Measurements from ENCODE around the gene IFT57. TPM values are rescaled to one million over a fixed set of nuclear protein-coding genes. Genes with fewer than 3 reads are reported as not detected.

IFT57 gene
- total RNA-seq, 1 experiment from 2014 or later: 32.1 TPM

DNA sequence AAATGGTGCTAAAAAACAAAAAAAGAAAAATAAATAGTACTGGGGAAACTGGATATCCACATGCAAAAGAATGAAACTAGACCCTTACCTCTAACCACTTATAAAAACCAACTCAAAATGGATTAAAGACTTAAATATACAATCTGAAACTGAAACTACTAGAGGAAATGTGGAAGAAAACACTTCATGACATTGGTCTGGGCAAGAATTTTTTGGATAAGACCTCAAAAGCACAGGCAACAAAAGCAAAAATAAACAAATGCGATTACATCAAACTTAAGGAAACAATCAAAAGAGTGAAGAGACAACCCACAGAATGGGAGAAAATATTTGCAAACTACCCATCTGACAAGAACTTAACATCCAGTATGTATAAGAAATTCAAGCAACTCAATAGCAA, 6.4 kb downstream of the IFT57 start:
- Mint-ChIP-seq H3K4me3 (no peak overlapping the region), H3K36me3 (no peaks in the 10 kb centered on the region), H3K4me1 (peaks cover 4% of the 10 kb centered on the region), H3K27me3 (ENCODE audit: low read depth) (no peaks in the 10 kb centered on the region), H3K9me3 (no peaks in the 10 kb centered on the region), H3K27ac (no peak overlapping the region)
- ChIA-PET POLR2A (no interaction called here), CTCF (no interaction called here)
- DNase-seq (ENCODE audit: low spot score): no peak
- TF ChIP-seq ESRRA (CRISPR knock-in tag; IDR thresholded peaks at IDR 0.05; ENCODE audit: borderline replicate concordance) (no peak), ZSCAN18 (CRISPR knock-in tag; IDR thresholded peaks at IDR 0.05) (no peak), JAZF1 (CRISPR knock-in tag; IDR thresholded peaks at IDR 0.05) (no peak), MXD4 (CRISPR knock-in tag; IDR thresholded peaks at IDR 0.05; ENCODE audit: borderline replicate concordance) (no peak), ZNF396 (CRISPR knock-in tag; IDR thresholded peaks at IDR 0.05; ENCODE audit: borderline replicate concordance) (no peak), ZNF263 (CRISPR knock-in tag; IDR thresholded peaks at IDR 0.05; ENCODE audit: low read depth) (no peak), EMX1 (CRISPR knock-in tag; IDR thresholded peaks at IDR 0.05) (no peak), TEAD4 (CRISPR knock-in tag; IDR thresholded peaks at IDR 0.05) (no peak), USF2 (CRISPR knock-in tag; IDR thresholded peaks at IDR 0.05) (no peak), JUN (CRISPR knock-in tag; IDR thresholded peaks at IDR 0.05) (no peak)
- TF ChIP-seq, protein P1, sequence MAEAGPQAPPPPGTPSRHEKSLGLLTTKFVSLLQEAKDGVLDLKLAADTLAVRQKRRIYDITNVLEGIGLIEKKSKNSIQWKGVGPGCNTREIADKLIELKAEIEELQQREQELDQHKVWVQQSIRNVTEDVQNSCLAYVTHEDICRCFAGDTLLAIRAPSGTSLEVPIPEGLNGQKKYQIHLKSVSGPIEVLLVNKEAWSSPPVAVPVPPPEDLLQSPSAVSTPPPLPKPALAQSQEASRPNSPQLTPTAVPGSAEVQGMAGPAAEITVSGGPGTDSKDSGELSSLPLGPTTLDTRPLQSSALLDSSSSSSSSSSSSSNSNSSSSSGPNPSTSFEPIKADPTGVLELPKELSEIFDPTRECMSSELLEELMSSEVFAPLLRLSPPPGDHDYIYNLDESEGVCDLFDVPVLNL (CRISPR knock-in tag; IDR thresholded peaks at IDR 0.05; ENCODE audit: borderline replicate concordance, low read depth): no peak
- TF ChIP-seq, protein P2, sequence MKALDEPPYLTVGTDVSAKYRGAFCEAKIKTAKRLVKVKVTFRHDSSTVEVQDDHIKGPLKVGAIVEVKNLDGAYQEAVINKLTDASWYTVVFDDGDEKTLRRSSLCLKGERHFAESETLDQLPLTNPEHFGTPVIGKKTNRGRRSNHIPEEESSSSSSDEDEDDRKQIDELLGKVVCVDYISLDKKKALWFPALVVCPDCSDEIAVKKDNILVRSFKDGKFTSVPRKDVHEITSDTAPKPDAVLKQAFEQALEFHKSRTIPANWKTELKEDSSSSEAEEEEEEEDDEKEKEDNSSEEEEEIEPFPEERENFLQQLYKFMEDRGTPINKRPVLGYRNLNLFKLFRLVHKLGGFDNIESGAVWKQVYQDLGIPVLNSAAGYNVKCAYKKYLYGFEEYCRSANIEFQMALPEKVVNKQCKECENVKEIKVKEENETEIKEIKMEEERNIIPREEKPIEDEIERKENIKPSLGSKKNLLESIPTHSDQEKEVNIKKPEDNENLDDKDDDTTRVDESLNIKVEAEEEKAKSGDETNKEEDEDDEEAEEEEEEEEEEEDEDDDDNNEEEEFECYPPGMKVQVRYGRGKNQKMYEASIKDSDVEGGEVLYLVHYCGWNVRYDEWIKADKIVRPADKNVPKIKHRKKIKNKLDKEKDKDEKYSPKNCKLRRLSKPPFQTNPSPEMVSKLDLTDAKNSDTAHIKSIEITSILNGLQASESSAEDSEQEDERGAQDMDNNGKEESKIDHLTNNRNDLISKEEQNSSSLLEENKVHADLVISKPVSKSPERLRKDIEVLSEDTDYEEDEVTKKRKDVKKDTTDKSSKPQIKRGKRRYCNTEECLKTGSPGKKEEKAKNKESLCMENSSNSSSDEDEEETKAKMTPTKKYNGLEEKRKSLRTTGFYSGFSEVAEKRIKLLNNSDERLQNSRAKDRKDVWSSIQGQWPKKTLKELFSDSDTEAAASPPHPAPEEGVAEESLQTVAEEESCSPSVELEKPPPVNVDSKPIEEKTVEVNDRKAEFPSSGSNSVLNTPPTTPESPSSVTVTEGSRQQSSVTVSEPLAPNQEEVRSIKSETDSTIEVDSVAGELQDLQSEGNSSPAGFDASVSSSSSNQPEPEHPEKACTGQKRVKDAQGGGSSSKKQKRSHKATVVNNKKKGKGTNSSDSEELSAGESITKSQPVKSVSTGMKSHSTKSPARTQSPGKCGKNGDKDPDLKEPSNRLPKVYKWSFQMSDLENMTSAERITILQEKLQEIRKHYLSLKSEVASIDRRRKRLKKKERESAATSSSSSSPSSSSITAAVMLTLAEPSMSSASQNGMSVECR (CRISPR knock-in tag; IDR thresholded peaks at IDR 0.05; ENCODE audit: borderline replicate concordance): no peak
- TF ChIP-seq, protein P3, sequence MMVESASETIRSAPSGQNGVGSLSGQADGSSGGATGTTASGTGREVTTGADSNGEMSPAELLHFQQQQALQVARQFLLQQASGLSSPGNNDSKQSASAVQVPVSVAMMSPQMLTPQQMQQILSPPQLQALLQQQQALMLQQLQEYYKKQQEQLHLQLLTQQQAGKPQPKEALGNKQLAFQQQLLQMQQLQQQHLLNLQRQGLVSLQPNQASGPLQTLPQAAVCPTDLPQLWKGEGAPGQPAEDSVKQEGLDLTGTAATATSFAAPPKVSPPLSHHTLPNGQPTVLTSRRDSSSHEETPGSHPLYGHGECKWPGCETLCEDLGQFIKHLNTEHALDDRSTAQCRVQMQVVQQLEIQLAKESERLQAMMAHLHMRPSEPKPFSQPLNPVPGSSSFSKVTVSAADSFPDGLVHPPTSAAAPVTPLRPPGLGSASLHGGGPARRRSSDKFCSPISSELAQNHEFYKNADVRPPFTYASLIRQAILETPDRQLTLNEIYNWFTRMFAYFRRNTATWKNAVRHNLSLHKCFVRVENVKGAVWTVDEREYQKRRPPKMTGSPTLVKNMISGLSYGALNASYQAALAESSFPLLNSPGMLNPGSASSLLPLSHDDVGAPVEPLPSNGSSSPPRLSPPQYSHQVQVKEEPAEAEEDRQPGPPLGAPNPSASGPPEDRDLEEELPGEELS (CRISPR knock-in tag; IDR thresholded peaks at IDR 0.05): no peak
- no peak for ATAC-seq

DNA sequence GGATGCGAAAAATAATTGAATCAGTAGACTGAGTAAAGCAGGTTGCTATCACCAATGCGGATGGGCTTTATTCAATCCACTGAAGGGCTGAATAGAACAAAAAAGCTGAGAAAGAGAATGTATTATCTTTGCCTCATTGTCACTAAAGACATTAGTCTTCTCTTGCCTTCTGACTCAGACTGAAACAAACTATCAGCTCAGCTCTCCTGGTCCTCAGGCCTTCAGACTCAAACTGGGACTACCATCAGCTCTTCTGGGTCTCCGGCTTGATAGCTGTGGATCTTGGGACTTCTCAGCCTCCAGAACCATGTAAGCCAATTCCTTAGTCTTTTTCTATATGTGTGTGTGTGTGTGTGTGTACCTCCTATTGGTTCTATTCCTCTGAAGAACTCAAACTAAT, 12.6 kb downstream of the IFT57 start:
- Mint-ChIP-seq H3K27me3 (ENCODE audit: low read depth) (no peaks in the 10 kb centered on the region), H3K9me3 (no peaks in the 10 kb centered on the region), H3K4me1 (no peaks in the 10 kb centered on the region), H3K4me3 (no peak overlapping the region), H3K27ac (no peak overlapping the region), H3K36me3 (no peaks in the 10 kb centered on the region)
- DNase-seq (ENCODE audit: low spot score): no peak
- ChIA-PET POLR2A (no interaction called here), CTCF (no interaction called here)
- ATAC-seq: no peak
- TF ChIP-seq, protein P4, sequence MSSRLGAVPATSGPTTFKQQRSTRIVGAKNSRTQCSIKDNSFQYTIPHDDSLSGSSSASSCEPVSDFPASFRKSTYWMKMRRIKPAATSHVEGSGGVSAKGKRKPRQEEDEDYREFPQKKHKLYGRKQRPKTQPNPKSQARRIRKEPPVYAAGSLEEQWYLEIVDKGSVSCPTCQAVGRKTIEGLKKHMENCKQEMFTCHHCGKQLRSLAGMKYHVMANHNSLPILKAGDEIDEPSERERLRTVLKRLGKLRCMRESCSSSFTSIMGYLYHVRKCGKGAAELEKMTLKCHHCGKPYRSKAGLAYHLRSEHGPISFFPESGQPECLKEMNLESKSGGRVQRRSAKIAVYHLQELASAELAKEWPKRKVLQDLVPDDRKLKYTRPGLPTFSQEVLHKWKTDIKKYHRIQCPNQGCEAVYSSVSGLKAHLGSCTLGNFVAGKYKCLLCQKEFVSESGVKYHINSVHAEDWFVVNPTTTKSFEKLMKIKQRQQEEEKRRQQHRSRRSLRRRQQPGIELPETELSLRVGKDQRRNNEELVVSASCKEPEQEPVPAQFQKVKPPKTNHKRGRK (CRISPR knock-in tag; IDR thresholded peaks at IDR 0.05; ENCODE audit: borderline replicate concordance): no peak
- TF ChIP-seq ZNF317 (CRISPR knock-in tag; IDR thresholded peaks at IDR 0.05; ENCODE audit: borderline replicate concordance, low read depth): no peak
- TF ChIP-seq, protein P2 (CRISPR knock-in tag; IDR thresholded peaks at IDR 0.05; ENCODE audit: borderline replicate concordance): no peak
- no peak for TF ChIP-seq NFYB (CRISPR knock-in tag; conservative IDR thresholded peaks at IDR 0.05; ENCODE audit: low read depth)
- TF ChIP-seq SMAD3 (CRISPR knock-in tag; IDR thresholded peaks at IDR 0.05; ENCODE audit: borderline replicate concordance): no peak
- TF ChIP-seq, protein P1 (CRISPR knock-in tag; IDR thresholded peaks at IDR 0.05; ENCODE audit: borderline replicate concordance, low read depth): no peak
